Thyroid gland (tissue), 4 donors: ENCODE data around the gene CCDC170. TPM values are rescaled to one million over a fixed set of nuclear protein-coding genes. Genes with fewer than 3 reads are reported as not detected.

Source experiments
- DNase-seq, 2 donors: peaks; one replicate each; pipeline ENCODE4 v3.0.0-alpha.2; 2019
- H3K27ac ChIP-seq, 3 donors: fragments of 200-600 bp; sonication (generic); 1 replicate in 2 of 3; 2 replicates in 1 of 3; pipeline ENCODE4 v1.5.1; 2016 to 2019; ENCODE audit warnings: mild to moderate bottlenecking in 1 of 3, moderate library complexity in 1 of 3
- H3K27me3 ChIP-seq: fragments of 200-600 bp; sonication (generic); one replicate; pipeline ENCODE4 v1.5.1; 2019
- H3K36me3 ChIP-seq, 2 donors: fragments of 200-600 bp; sonication (generic); one replicate each; pipeline ENCODE4 v1.5.1; 2016 to 2019
- H3K4me1 ChIP-seq, 2 donors: fragments of 200-600 bp; sonication (generic); one replicate each; pipeline ENCODE4 v1.5.1; 2017 to 2019
- H3K4me3 ChIP-seq, 3 donors: fragments of 200-600 bp; sonication (generic); replicated peaks in 1 of 3; 1 replicate in 2 of 3; 2 replicates in 1 of 3; pipeline ENCODE4 v1.5.1; 2016; ENCODE audit warnings: mild to moderate bottlenecking in 1 of 3
- H3K9me3 ChIP-seq: fragments of 200-600 bp; sonication (generic); one replicate; pipeline ENCODE4 v1.5.1; 2017
- CTCF ChIP-seq, 6 experiments: fragments of 200-600 bp in 3 of 6; fragments of 450-650 bp in 3 of 6; sonication (generic) in 3 of 6; IDR thresholded peaks; one replicate each; pipeline ENCODE4 v1.5.1; 2016 to 2019; ENCODE audit warnings: antibody characterized with exemption in 6 of 6, mild to moderate bottlenecking in 2 of 6, inconsistent platforms in 1 of 6, moderate library complexity in 1 of 6
- POLR2A ChIP-seq, 2 donors: fragments of 450-650 bp; IDR thresholded peaks; one replicate each; pipeline ENCODE4 v1.6.1; 2017; ENCODE audit warnings: antibody characterized with exemption in 2 of 2, mild to moderate bottlenecking in 2 of 2, moderate library complexity in 1 of 2
- WGBS, 2 donors: methylation state at CpG; one replicate each; pipeline ENCODE4 v1.1.5; 2017; 5-methylcytosine and 5-hydroxymethylcytosine counted together
- intact Hi-C: fragments of 100-400 bp; cut with DNase I; formaldehyde crosslinking; loops from one replicate; pipeline ENCODE4 v1.15.1; 2023
- small RNA-seq: library from RNA; depleted of rRNA; stranded (forward); fragments of <200 nt; gene quantifications from one replicate; pipeline ENCODE3, GENCODE V24; 2016
- total RNA-seq, 4 donors: library from RNA; depleted of rRNA; stranded (reverse); fragments of >200 nt; gene quantifications; one replicate each; pipeline ENCODE4 v1.2.3, GENCODE V29; 2016

CCDC170 gene
- total RNA-seq, 4 donors from 2014 or later = 3.4 to 6.9 (median 4.2) TPM

- WGBS, 2 donors = 30 to 36% methylated on average over 5 of the region's 5 CpGs
- peak overlapping the region; percentile 58 to 77 (median 73) for H3K27ac ChIP-seq
- H3K9me3 ChIP-seq = no peaks in the 10 kb centered on the region
- TF ChIP-seq CTCF (IDR thresholded peaks at IDR 0.05) (no peak), POLR2A (IDR thresholded peaks at IDR 0.05) (no peak)
- no peaks in the 10 kb centered on the region for H3K27me3 ChIP-seq
- H3K4me1 ChIP-seq = peaks cover 55 to 65% of the 10 kb centered on the region in 2 donors
- intact Hi-C loops = no loop called here
- no peaks in the 10 kb centered on the region for H3K36me3 ChIP-seq
- no peak overlapping the region for H3K4me3 ChIP-seq
- DNase-seq = no peak
These were observed 170.6 kb downstream of the CCDC170 start for GRCh38 chr6:151664390-151664789.

- Histone ChIP-seq H3K36me3 (no peaks in the 10 kb centered on the region), H3K4me3 (no peak overlapping the region), H3K9me3 (no peaks in the 10 kb centered on the region), H3K27me3 (no peaks in the 10 kb centered on the region), H3K27ac (peak overlapping the region; percentile 58 to 77 (median 73)), H3K4me1 (peaks cover 55 to 65% of the 10 kb centered on the region in 2 donors)
- TF ChIP-seq POLR2A (IDR thresholded peaks at IDR 0.05) = peak in 1 of 2 donors; percentile 40
- no peak for TF ChIP-seq CTCF (IDR thresholded peaks at IDR 0.05)
- intact Hi-C loops = no loop called here
- 21 to 29% methylated on average over 7 of the region's 7 CpGs for whole genome bisulfite sequencing, 2 donors
- DNase-seq = peak; percentile 53 to 54
These were observed 171.5 kb downstream of the CCDC170 start for GRCh38 chr6:151665329-151665728.

- Histone ChIP-seq H3K27me3 (no peaks in the 10 kb centered on the region), H3K36me3 (no peaks in the 10 kb centered on the region), H3K4me1 (peaks cover 55 to 64% of the 10 kb centered on the region in 2 donors), H3K9me3 (no peaks in the 10 kb centered on the region), H3K27ac (peak overlapping the region; percentile 70 to 84 (median 78)), H3K4me3 (no peak overlapping the region)
- intact Hi-C loops = no loop called here
- WGBS, 2 donors = 14 to 37% methylated on average over 2 of the region's 2 CpGs
- TF ChIP-seq CTCF (IDR thresholded peaks at IDR 0.05) (no peak), POLR2A (IDR thresholded peaks at IDR 0.05) (peak in 1 of 2 donors; percentile 10)
- DNase-seq = peak; percentile 43 to 55
These were observed 172.7 kb downstream of the CCDC170 start for GRCh38 chr6:151666526-151666925.

DNA sequence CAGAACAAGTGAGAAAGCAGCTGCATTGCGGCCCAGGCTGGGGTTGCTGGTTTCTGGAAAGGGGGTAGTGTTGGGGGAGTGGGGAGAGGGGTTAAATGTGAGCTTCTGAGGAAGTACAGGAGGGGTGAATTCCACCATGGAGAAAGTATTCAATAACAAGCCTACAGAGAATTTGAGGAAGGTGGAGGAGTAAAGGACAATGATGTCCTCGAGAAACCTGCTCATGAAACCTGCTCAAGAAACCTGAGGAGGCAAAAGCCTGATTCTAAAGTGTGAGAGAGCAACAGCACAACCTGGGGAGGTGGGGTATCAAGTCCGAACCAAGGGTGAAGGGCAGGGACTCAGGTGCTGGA, 175.4 kb downstream of the CCDC170 start:
- Histone ChIP-seq H3K27ac (peak overlapping the region; percentile 69 to 84 (median 78)), H3K36me3 (no peaks in the 10 kb centered on the region), H3K4me1 (peaks cover 35 to 37% of the 10 kb centered on the region in 2 donors), H3K27me3 (no peaks in the 10 kb centered on the region), H3K4me3 (no peak overlapping the region), H3K9me3 (no peaks in the 10 kb centered on the region)
- TF ChIP-seq POLR2A (IDR thresholded peaks at IDR 0.05) (no peak), CTCF (IDR thresholded peaks at IDR 0.05) (no peak)
- no peak for DNase-seq
- intact Hi-C loops = no loop called here
- 85 to 87% methylated on average over 3 of the region's 3 CpGs for WGBS, 2 donors

GRCh38 chr6:151670116-151670515, 176.3 kb downstream of the CCDC170 start:
- no peaks in the 10 kb centered on the region for H3K27me3 ChIP-seq
- H3K27ac ChIP-seq = no peak overlapping the region
- no peak overlapping the region for H3K4me3 ChIP-seq
- H3K36me3 ChIP-seq = no peaks in the 10 kb centered on the region
- H3K4me1 ChIP-seq = peaks cover 27 to 33% of the 10 kb centered on the region in 2 donors
- no peak for DNase-seq
- 81 to 88% methylated on average over 8 of the region's 8 CpGs for WGBS, 2 donors
- no peaks in the 10 kb centered on the region for H3K9me3 ChIP-seq
- no peak for TF ChIP-seq CTCF (IDR thresholded peaks at IDR 0.05)
- no peak for TF ChIP-seq POLR2A (IDR thresholded peaks at IDR 0.05)
- intact Hi-C loops = no loop called here

Small RNA genes lying within 50 kb of the gene (small RNA-seq; reads per million reads assigned to genes)
- gene RNU6-813P = not detected

Other genes starting within 250 kb of the CCDC170 start
- 10 to 100 TPM; 17.9 to 27.2 (median 25.9) TPM for gene ZBTB2, start 102.5 kb upstream of the CCDC170 start, total RNA-seq
- 10 to 100 TPM; 30.2 to 48.5 (median 43.4) TPM for gene RMND1, start 41.9 kb upstream of the CCDC170 start, total RNA-seq